Adrenal gland (tissue), 5 donors: ENCODE measurements around the gene C12orf50.

ENCODE experiments used
- CTCF ChIP-seq, 6 experiments: fragments of 450-650 bp in 4 of 6; fragments of 200-600 bp in 2 of 6; sonication (generic) in 1 of 6; IDR thresholded peaks; 1 replicate in 5 of 6; 2 replicates in 1 of 6; pipeline versions ENCODE4 v1.5.1 to v1.8.0; 2016 to 2021; ENCODE audit warnings: antibody characterized with exemption in 6 of 6, mild to moderate bottlenecking in 2 of 6, moderate library complexity in 1 of 6
- POLR2A ChIP-seq, 2 donors: fragments of 450-650 bp; IDR thresholded peaks; one replicate each; pipeline ENCODE4 v1.6.1; 2017; ENCODE audit warnings: antibody characterized with exemption in 2 of 2, mild to moderate bottlenecking in 2 of 2, moderate library complexity in 1 of 2
- donor health status: DM: no; HTN: no; CAD: no.

GRCh38 chr12:88044035-88044434 lies 14.8 kb upstream of the C12orf50 start:
- TF ChIP-seq CTCF (IDR thresholded peaks at IDR 0.05) = no peak
- no peak for TF ChIP-seq POLR2A (IDR thresholded peaks at IDR 0.05)
